HG02870 (cell line): Measurements from ENCODE around the gene HAGH.

Experiments
- ATAC-seq: cut with Tn5 transposase; IDR thresholded peaks from one replicate; pipeline ENCODE4 v1.9.1; 2021; ENCODE audit warnings: mild to moderate bottlenecking, moderate library complexity; ENCODE audit not compliant: unreplicated experiment

The HAGH gene

DNA sequence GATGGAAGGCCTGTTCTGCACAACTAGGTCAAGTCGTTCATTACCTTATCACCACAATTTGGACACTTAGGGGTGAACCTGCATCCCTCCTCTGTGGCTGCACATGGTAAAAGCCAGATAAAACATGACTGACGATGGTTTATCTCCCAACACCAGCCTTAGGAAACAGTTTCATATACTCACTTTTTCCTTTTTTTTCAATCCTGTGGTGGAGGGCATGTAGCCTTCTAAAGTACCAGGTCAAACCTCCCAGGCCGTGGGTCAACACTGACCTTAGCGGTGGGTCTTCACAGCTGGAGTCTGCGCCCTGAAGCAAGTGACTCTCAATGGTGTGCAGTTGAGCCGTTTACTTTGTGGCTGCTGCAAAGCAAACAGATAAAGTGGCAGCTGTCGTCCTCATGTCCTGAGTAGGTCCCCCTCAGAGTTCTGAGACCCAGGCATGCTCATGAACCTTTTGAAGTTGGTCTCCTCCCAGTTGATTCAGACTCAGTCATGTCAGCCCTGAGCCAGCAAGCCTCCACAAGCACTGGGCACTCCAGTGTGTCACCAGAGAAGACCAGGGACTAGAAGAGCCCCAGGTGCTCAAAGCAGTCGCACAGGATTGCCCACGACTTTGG lies 6.3 kb upstream of the HAGH start:
- ATAC-seq: no peak

DNA sequence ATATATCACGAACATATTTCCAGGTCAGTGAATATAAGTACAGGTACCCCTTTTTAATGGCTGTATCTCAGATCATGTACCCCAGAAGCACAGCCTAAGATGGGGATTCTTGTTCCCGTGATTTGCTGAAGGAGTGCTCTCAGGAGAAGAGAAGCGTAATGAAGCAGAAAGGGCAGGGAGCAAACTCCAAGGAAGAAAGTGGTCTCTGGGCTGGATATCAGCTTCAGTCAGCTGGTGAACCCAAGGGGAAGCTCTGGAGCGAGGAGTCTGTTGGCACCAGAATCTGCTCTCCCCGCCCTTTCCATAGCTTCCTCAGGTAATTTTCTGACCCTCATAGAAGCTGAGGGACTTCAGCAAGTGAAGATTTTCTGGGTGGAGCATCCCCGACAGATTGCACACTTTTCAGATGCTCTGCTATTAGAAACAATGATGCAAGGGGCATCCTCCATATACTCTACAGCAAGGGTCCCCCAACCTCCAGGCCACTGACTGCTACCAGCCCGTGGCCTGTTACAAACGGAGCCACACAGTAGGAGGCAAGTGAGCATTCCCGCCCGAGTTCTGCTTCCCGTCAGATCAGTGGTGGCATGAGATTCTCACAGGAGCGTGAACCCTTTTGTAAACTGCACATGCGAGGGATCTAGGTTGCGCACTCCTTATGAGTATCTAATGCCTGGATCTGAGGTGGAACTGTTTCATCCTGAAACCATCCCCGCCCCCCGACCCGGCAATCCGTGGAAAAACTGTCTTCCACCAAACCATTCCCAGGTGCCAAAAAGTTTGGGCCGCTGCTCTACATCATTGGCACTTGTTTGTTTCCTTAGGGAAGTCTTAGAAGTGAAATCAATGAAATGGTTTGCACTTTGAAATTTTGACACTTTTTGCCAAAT lies 4.8 kb upstream of the HAGH start:
- ATAC-seq: no peak

DNA sequence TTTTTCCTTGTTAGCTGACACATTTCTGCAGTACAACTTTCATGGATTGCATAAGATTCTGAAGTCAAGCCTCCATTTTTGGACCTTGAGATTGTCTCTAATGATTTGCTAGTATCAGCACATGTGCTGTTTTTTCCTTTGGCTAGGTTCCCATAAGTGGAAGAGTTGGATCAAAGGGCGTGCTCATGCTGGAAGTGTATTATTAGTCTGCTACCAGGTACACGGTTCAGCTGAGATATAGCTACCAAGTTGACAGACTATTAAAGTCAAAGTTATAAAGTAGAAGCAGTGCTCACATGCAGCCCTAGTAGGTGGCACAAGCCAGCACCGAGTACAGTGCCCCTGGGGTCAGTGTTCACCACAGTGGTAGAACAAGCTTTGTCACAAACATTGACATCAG lies 3.6 kb upstream of the HAGH start:
- ATAC-seq: no peak

DNA sequence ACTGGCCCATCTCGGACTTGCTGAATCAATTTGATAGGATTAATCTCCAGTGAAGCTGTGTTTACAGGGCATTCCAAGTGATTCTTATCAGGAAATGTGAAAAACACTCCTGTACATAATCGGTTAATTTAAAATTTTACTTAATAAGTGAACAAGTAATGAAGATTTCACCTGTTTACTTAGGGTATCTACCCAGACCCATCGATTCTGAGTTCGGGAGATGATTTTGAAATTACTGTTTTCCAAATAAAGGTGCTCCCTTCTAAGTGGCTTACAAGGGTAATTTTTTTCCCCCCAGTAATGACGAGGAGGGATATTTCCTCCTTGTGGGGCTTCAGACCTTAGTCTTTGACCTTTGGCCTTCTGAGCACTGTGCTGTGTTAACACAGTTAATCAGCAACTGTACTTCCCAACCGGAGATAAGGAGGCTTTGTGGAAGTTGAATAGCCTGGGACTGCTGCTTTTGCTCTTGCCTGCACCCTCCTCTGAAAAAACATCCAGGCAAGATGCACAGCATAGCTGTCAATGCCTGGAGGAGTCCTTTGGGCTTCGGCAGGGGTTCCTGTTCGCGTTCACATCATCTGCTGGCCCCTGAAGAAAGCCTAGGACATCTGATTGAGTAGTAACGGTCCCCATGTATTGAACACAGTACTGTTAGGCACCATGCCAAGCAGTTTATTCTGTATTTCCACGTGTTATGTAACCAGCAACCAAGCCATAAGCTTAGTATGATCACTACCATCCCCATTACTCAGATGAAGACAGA lies 2.2 kb upstream of the HAGH start:
- ATAC-seq: no peak

DNA sequence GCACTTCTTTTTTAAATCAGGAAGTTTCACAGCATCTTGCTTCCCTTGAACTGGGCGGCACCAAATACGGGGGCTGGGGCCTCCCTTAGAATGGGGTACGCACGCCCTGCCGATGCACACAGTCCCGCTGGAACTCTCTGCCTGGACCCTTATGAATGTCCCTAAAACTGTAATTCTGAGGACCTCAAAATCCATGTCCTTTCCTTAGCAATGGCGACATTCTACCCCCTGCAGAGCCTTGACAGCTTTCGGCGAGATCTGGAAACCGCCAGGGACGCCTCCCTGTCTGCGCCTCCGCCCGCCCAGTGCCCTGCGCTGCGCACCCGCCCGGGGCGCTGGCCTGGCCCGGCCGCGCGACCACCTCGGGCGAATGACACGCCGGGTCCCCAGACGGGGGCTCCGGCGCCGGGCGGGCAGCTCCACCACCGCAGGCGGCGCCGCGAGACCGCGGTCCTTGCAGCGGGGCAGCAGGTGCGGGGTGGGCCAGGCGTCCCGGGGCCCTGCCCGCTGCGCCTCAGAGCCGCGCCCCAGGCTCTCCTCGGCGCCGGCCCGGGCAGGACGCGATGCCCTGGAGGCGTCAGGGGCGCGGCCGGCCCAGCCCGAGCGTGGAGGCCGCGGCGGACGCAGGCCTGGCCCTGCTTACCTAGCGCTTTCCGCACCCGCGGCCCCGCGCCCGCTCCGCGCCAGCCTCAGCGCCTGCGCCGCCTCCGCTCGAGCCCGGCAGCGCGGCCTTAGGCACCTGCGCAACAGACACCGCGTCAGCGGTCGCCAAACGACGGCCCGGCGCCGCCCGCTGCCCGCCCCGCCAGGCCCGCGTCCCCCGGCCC lies 548 bp downstream of the HAGH start:
- ATAC-seq: peak; percentile 45

DNA sequence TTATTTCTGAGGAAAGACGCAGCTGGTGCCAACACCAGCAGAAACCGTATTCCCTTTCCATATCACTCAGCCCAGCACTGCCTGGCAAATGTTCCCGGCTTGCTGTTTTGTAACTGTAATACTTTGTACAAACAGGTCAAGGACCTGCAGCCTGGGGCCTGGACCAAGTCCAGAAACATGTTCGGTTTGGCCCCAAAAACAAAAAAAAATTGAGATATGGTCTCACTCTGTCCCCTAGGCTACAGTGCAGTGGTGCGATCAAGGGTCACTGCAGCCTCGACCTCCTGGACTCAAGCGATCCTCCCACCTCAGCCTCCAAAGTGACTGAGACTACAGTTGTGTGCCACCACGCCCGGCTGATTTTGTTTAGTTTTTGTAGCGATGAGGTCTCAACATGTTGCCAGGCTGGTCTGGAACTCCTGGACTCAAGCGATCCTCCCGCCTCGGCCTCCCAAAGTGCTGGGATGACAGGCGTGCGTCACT lies 1.2 kb downstream of the HAGH start:
- no peak for ATAC-seq

DNA sequence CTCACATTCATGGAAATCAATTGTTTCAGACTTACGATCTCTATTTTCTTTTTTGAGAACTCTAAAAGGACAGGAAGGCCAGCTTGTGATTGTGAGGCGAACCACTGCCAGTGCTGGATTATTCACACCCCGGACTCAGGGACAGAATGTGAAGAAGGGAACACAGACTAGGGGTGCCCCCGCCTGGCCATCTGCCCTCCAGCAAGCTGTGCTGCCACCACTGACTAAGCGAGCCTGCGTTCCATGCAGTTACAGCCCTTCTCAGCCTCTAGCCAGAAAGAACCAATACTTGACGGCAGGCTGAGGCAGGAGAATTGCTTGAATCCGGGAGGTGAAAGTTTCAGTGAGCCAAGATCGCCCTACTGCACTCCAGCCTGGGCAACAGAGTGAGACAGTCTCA lies 2.8 kb downstream of the HAGH start:
- no peak for ATAC-seq

DNA sequence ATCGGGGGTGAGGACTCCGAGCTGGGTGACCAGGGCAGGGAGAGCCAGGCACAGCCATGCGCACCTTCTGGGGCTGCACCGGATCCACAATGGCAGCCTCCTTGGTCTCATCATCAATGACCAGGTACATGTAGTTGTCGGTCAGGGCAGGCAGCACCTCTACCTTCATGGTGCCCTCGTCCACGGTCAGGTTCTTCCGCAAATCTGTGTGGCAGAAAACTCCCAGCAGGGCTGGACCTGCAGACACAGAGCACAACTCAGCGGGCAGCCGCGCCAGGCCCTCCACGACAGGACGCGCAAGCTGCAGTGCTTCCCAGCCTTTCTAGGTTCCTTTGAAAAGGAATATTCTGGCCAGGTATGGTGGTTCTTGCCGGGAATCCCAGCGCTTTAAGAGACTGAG lies 3.8 kb downstream of the HAGH start:
- ATAC-seq: no peak

DNA sequence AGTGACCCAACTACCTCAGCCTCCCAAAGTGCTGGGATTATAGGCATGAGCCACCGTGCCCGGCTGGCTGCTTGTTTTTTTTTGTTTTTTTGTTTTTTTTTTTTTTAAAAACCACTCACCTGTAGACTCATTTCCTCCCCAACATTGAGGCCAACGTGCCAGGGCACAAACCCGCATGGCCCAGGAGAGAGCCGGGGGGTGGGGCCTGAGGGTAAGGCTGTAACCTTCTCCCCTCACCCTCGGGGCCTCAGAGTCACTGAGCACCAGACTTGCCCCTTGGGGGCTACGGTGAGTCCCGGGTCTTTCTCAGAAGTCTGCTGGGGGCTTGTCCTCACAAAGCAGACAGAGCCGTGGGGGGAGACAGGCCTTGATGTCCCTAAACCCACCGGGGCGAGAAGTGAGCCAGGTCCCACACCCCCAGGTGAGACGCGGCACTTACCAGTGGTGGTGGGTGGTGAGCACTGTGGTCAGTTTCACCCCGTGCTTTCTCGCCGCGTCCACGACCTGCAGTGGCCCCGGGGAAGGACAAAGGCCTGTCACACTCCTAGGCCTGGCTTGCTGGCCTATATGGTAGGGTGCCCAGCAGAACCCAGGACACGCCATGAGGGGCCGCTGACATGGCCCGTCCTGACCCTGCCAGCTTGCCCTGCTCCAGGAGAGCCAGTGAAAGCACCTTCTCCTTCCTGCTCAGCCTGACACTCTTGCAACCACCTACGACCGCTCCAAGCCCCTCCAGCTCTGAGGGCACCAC lies 4.6 kb downstream of the HAGH start:
- no peak for ATAC-seq

DNA sequence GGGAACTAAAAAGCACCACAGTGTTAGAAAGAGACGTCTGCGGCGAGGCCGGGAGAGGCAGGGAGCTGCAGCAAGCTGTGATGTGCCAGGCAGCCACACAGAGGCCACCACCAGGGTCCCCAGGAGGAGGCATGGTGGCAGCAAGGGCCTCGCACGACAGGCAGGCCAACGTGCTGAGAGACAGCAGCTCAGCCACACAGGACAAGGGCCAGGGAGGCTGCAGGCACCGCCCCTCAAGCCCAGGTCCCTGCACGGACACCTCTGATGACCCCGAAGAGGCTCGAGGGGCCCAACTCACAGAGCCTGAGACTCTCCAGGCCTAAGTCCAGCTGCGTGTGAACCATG lies 5.7 kb downstream of the HAGH start:
- no peak for ATAC-seq

DNA sequence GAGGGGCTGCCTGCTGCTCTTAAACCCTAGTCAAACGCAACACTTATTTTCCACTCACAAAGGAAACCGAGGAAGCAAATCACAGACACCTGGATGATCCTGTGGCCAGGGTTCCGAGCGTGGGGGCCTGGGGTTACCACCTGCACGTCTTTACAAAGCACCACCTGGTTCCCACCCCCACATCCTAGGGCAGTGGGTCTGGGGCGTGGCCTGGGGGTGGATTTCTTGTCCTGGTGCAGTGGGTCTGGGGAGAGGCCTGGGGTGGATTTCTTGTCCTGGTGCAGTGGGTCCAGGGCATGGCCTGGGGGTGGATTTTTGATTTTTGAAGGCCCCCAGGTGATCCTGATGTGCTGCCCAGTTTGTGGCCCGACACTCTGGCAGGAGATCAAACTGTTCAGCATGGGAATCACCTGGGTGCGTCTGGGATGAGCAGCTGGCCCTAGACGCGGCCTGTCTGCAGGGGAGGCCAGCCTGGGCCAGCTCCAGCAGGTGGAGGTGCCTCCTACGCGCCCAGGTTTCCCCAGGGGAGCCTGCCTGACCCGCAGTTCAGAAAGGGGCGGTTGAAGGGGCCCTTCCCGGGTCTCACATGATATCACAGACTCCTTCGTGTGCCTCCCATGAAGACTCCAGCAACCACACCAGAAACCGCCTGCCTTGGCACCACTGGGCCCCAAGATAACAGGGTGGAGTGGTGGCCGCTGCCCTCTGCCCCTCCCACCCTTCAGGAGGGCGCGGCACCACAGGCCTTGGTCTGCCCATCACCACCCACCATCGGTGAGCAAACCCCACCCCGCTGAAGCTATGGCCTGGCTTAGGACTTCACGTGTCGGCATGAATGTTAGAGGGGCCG lies 6.3 kb downstream of the HAGH start:
- ATAC-seq: no peak

DNA sequence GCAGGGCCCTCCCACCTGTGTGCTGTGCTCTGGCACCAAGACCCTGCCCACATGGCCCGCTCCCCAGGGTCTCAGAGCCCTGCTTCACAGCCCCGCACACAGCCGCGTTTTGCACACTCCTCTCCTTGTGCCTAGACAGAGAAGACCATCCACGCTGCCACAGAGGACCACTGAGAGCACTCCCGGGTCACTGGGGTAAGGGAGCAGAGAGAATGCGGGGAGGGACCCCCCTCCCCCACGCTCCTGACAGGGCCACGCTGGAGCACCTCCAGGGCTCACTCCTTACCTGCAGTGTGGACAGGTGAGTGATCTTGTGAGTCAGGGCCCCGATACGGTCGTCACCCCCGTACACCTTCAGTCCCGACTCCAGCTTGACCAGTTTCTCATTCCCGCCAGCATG lies 7.0 kb downstream of the HAGH start:
- no peak for ATAC-seq

DNA sequence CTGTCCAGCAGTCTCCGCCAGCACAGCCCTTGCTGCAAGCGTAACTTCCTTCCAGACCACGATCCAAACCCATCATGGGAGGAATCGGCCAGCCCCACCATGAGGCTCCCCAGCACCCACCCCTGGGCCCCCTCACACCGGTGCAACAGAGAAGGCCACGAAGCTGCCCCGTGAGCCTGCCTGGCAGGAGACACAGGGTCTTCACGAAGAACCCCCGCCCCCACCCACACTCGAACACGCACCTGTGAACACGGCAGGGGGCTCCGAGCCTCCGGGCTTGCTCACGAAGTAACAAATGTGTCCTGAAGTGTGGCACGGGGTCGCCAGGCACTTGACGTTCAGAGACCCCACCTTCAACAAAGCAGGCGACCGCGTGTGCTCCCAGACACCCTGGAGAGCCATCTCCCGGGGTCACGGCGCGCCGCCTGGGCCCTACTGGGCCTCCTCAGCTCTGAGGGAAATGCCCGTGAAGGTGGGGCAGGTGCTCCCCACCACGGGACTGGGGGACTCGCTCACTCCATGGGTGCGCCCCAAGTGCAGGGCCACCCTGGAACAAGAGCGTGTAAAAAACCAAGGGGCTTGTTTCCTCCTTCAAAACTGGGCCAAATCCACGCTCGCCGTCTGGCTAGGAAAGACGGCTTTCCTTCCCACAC lies 7.6 kb downstream of the HAGH start:
- ATAC-seq: no peak

DNA sequence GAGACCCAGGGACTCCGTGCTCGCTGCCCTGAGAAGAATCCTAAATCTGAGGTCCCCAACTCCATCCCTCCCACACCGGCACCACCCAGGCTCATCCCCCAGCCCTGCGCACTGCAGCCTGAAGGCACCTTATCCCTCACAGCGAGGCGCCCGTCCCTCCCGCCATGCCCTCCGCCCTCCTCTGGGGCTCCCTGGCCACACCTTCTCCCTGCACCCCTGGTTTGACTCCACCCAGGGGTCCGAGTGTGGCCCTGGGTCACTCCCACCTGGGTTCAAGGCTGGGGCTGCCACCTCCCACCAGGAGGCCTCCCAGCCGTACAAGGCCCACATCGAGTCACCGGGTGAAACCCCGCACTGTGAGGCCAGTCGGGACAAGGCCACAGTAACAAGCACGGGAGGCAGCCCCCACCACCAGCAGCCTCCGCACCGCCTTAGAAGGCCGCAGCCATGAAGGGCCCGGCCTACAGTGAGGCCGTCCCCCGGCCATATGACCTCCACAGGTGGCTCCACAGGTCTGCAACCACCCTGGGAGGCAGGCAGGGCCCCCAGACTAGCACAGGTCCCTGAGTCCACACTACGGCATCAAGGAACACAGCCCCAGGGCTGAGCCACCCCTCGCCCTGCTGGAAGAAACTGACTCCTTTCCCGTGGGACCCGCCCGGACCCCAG lies 8.3 kb downstream of the HAGH start:
- ATAC-seq: no peak

DNA sequence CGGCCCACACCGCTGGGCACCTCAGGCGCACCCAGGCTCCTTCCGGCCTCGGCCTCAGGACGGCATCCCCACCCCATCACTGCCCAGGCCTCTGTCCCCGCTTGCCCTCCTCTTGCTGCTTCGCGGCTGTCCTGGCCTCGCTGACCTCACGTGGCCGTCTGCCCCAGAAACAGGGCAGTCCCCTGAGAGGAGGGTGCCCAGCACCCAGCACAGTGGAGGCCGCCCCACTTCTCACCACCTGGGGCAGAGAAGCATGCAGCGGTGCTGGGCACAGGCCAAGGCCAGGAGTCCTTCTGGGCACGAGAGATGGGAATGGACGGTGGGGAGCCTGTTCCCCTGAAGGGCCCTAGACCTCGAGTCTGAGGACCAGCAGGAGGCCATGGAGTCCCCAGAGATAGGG lies 8.9 kb downstream of the HAGH start:
- no peak for ATAC-seq

DNA sequence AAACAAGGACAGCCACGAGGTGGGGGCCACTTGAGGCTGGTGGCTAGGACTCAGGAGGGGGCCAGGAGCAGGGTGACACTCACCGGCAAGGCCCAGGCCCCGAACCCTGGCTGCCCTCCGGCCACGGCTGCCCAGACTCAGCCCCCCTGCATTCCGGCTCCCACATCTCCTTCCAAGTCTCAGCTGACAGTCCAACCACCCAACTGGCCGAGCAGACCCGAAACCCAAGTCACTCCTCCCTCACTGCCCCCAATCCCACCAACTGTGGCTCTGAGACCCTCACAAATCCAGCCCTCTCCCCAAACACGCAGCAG lies 9.4 kb downstream of the HAGH start:
- no peak for ATAC-seq

DNA sequence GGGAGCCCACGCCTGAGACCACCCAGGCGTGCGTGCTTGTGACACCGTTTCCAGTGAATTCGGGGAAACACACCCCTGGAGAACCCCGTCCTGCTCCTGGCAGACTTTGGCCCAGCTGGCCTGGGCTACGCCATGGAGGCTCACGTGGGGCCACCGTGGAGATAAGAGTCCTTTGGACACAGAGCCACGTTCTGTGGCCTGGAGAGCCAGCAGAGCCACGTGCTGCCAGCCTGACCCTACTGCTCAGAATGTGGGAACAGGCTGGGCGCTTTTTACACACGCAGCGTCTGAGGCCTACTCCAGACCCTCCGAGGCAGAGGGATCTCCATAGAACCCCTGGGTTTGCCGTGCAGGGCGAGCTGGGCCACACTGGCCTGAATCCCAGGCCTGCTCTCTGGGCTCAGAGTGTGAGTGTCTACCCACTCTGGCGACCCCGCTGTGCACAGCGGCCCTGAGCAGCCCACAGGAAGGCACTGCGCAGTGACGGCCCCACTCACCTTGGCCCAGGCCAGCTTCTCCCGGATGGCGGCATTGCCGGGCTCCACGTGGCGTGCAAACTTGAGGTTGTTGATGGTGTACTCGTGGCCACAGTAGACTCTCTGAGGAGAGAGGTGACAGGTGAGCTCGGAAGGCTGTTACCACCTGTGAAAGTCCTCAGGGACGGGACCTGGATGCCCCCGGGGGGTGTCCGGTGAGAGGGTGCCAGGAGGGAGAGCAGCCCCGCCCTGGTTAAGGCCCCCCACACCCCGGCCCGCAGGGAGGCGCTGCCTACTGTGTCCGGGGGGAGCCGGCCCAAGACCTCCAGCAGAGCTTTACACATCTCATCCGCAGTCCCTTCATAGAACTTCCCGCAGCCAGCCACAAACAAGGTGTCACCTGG lies 10.0 kb downstream of the HAGH start:
- ATAC-seq: no peak
